Tongue (tissue), 2 donors: Measurements from ENCODE around the gene NTSR1. TPM values are rescaled to one million over a fixed set of nuclear protein-coding genes. Genes with fewer than 3 reads are reported as not detected.

Experiments
- DNase-seq: peaks from one replicate; pipeline ENCODE4 v3.0.0-alpha.2; 2015
- total RNA-seq: library from RNA; depleted of rRNA; stranded (reverse); fragments of >200 nt; gene quantifications from one replicate; pipeline ENCODE4 v1.2.3, GENCODE V29; 2014

The NTSR1 gene
- total RNA-seq, 1 donor from 2014 or later: not detected

- DNase-seq: peak; percentile 72
Observed at GRCh38 chr20:62740286-62741141, 31.9 kb downstream of the NTSR1 start.

GRCh38 chr20:62741191-62741691 lies 32.6 kb downstream of the NTSR1 start:
- peak; percentile 32 for DNase-seq

- DNase-seq: no peak
Observed at GRCh38 chr20:62741701-62742491, 33.3 kb downstream of the NTSR1 start.

- no peak for DNase-seq
Observed at GRCh38 chr20:62742550-62742949, 33.9 kb downstream of the NTSR1 start.

- no peak for DNase-seq
Observed at GRCh38 chr20:62742979-62743776, 34.5 kb downstream of the NTSR1 start.

- no peak for DNase-seq
Observed at GRCh38 chr20:62743777-62744317, 35.2 kb downstream of the NTSR1 start.

- DNase-seq: peak; percentile 36
Observed at GRCh38 chr20:62744741-62745191, 36.1 kb downstream of the NTSR1 start.

GRCh38 chr20:62745279-62745951 lies 36.8 kb downstream of the NTSR1 start:
- peak; percentile 37 for DNase-seq

- DNase-seq: no peak
Observed at GRCh38 chr20:62745952-62746288, 37.3 kb downstream of the NTSR1 start.

- DNase-seq: no peak
Observed at GRCh38 chr20:62748311-62748710, 39.7 kb downstream of the NTSR1 start.

- no peak for DNase-seq
Observed at GRCh38 chr20:62749851-62750445, 41.3 kb downstream of the NTSR1 start.

GRCh38 chr20:62751551-62752150 lies 43.0 kb downstream of the NTSR1 start:
- DNase-seq: no peak

- DNase-seq: no peak
Observed at GRCh38 chr20:62752181-62752670, 43.6 kb downstream of the NTSR1 start.

GRCh38 chr20:62752671-62753501 lies 44.2 kb downstream of the NTSR1 start:
- no peak for DNase-seq

GRCh38 chr20:62753626-62754025 lies 45.0 kb downstream of the NTSR1 start:
- DNase-seq: no peak

- no peak for DNase-seq
Observed at GRCh38 chr20:62754122-62754990, 45.7 kb downstream of the NTSR1 start.

- no peak for DNase-seq
Observed at GRCh38 chr20:62754991-62755356, 46.3 kb downstream of the NTSR1 start.
